ENCODE results near the gene BTRC.

BTRC gene

GRCh38 chr10:101529725-101530553 lies 176.0 kb downstream of the BTRC start:
- Histone ChIP-seq H3K4me3 (ENCODE audit: extremely low read depth, insufficient read depth, low read length, poor library complexity, severe bottlenecking) (no peak overlapping the region), H3K36me3 (ENCODE audit: control insufficient read depth, insufficient read depth, low read length) (peaks cover 15% of the 10 kb centered on the region), H3K27ac (ENCODE audit: low read depth, low read length, severe bottlenecking) (no peak overlapping the region), H3K9me3 (ENCODE audit: control insufficient read depth, low read length) (no peaks in the 10 kb centered on the region), H3K4me1 (ENCODE audit: control insufficient read depth, insufficient read depth, low read length, poor library complexity, severe bottlenecking) (peaks cover 23% of the 10 kb centered on the region)
- WGBS, 2 experiments (ENCODE audit: insufficient coverage in 2 of 2): 66 to 77% methylated on average over 4 of the region's 4 CpGs

GRCh38 chr10:101535949-101536348 lies 182.0 kb downstream of the BTRC start:
- Histone ChIP-seq H3K4me3 (ENCODE audit: extremely low read depth, insufficient read depth, low read length, poor library complexity, severe bottlenecking) (no peak overlapping the region), H3K36me3 (ENCODE audit: control insufficient read depth, insufficient read depth, low read length) (peaks cover 30% of the 10 kb centered on the region), H3K27ac (ENCODE audit: low read depth, low read length, severe bottlenecking) (no peak overlapping the region), H3K4me1 (ENCODE audit: control insufficient read depth, insufficient read depth, low read length, poor library complexity, severe bottlenecking) (peaks cover 11% of the 10 kb centered on the region), H3K9me3 (ENCODE audit: control insufficient read depth, low read length) (no peaks in the 10 kb centered on the region)
- WGBS, 2 experiments (ENCODE audit: insufficient coverage in 2 of 2): 33 to 80% methylated on average over 1 to 2 of the region's 4 CpGs

GRCh38 chr10:101536800-101537199 lies 182.8 kb downstream of the BTRC start:
- peaks cover 11% of the 10 kb centered on the region for H3K4me1 ChIP-seq (ENCODE audit: control insufficient read depth, insufficient read depth, low read length, poor library complexity, severe bottlenecking)
- H3K4me3 ChIP-seq (ENCODE audit: extremely low read depth, insufficient read depth, low read length, poor library complexity, severe bottlenecking): no peak overlapping the region
- peaks cover 30% of the 10 kb centered on the region for H3K36me3 ChIP-seq (ENCODE audit: control insufficient read depth, insufficient read depth, low read length)
- no peaks in the 10 kb centered on the region for H3K9me3 ChIP-seq (ENCODE audit: control insufficient read depth, low read length)
- H3K27ac ChIP-seq (ENCODE audit: low read depth, low read length, severe bottlenecking): no peak overlapping the region

- WGBS, 2 experiments (ENCODE audit: insufficient coverage in 2 of 2): 84 to 100% methylated on average over 2 of the region's 2 CpGs
- H3K4me3 ChIP-seq (ENCODE audit: extremely low read depth, insufficient read depth, low read length, poor library complexity, severe bottlenecking): no peak overlapping the region
- H3K27ac ChIP-seq (ENCODE audit: low read depth, low read length, severe bottlenecking): no peak overlapping the region
- H3K9me3 ChIP-seq (ENCODE audit: control insufficient read depth, low read length): no peaks in the 10 kb centered on the region
- peaks cover 11% of the 10 kb centered on the region for H3K4me1 ChIP-seq (ENCODE audit: control insufficient read depth, insufficient read depth, low read length, poor library complexity, severe bottlenecking)
- H3K36me3 ChIP-seq (ENCODE audit: control insufficient read depth, insufficient read depth, low read length): peaks cover 23% of the 10 kb centered on the region
Measured at GRCh38 chr10:101538446-101538845, 184.5 kb downstream of the BTRC start.

GRCh38 chr10:101545898-101546297 lies 191.9 kb downstream of the BTRC start:
- Histone ChIP-seq H3K4me3 (ENCODE audit: extremely low read depth, insufficient read depth, low read length, poor library complexity, severe bottlenecking) (no peak overlapping the region), H3K4me1 (ENCODE audit: control insufficient read depth, insufficient read depth, low read length, poor library complexity, severe bottlenecking) (no peaks in the 10 kb centered on the region), H3K27ac (ENCODE audit: low read depth, low read length, severe bottlenecking) (no peak overlapping the region), H3K9me3 (ENCODE audit: control insufficient read depth, low read length) (no peaks in the 10 kb centered on the region), H3K36me3 (ENCODE audit: control insufficient read depth, insufficient read depth, low read length) (peaks cover 4% of the 10 kb centered on the region)

- H3K4me3 ChIP-seq (ENCODE audit: extremely low read depth, insufficient read depth, low read length, poor library complexity, severe bottlenecking): no peak overlapping the region
- no peak overlapping the region for H3K27ac ChIP-seq (ENCODE audit: low read depth, low read length, severe bottlenecking)
- 90 to 92% methylated on average over 2 of the region's 2 CpGs for WGBS, 2 experiments (ENCODE audit: insufficient coverage in 2 of 2)
- no peaks in the 10 kb centered on the region for H3K9me3 ChIP-seq (ENCODE audit: control insufficient read depth, low read length)
- H3K36me3 ChIP-seq (ENCODE audit: control insufficient read depth, insufficient read depth, low read length): peaks cover 35% of the 10 kb centered on the region
- no peaks in the 10 kb centered on the region for H3K4me1 ChIP-seq (ENCODE audit: control insufficient read depth, insufficient read depth, low read length, poor library complexity, severe bottlenecking)
Measured at GRCh38 chr10:101550965-101551364, 197.0 kb downstream of the BTRC start.

- Histone ChIP-seq H3K4me3 (ENCODE audit: extremely low read depth, insufficient read depth, low read length, poor library complexity, severe bottlenecking) (no peak overlapping the region), H3K36me3 (ENCODE audit: control insufficient read depth, insufficient read depth, low read length) (peaks cover 35% of the 10 kb centered on the region), H3K27ac (ENCODE audit: low read depth, low read length, severe bottlenecking) (no peak overlapping the region), H3K4me1 (ENCODE audit: control insufficient read depth, insufficient read depth, low read length, poor library complexity, severe bottlenecking) (no peaks in the 10 kb centered on the region), H3K9me3 (ENCODE audit: control insufficient read depth, low read length) (no peaks in the 10 kb centered on the region)
- WGBS, 2 experiments (ENCODE audit: insufficient coverage in 2 of 2): 94 to 100% methylated on average over 3 of the region's 3 CpGs
Measured at GRCh38 chr10:101552442-101552841, 198.5 kb downstream of the BTRC start.

GRCh38 chr10:101557541-101557940 lies 203.6 kb downstream of the BTRC start:
- no peaks in the 10 kb centered on the region for H3K9me3 ChIP-seq (ENCODE audit: control insufficient read depth, low read length)
- peaks cover 20% of the 10 kb centered on the region for H3K36me3 ChIP-seq (ENCODE audit: control insufficient read depth, insufficient read depth, low read length)
- 100% methylated on average over 2 of the region's 2 CpGs; no CpG with 5 or more reads in 1 of the 2 experiments for WGBS, 2 experiments (ENCODE audit: insufficient coverage in 2 of 2)
- peaks cover 7% of the 10 kb centered on the region for H3K4me1 ChIP-seq (ENCODE audit: control insufficient read depth, insufficient read depth, low read length, poor library complexity, severe bottlenecking)
- H3K4me3 ChIP-seq (ENCODE audit: extremely low read depth, insufficient read depth, low read length, poor library complexity, severe bottlenecking): no peak overlapping the region
- no peak overlapping the region for H3K27ac ChIP-seq (ENCODE audit: low read depth, low read length, severe bottlenecking)

GRCh38 chr10:101558204-101558603 lies 204.2 kb downstream of the BTRC start:
- Histone ChIP-seq H3K4me1 (ENCODE audit: control insufficient read depth, insufficient read depth, low read length, poor library complexity, severe bottlenecking) (peaks cover 7% of the 10 kb centered on the region), H3K4me3 (ENCODE audit: extremely low read depth, insufficient read depth, low read length, poor library complexity, severe bottlenecking) (no peak overlapping the region), H3K9me3 (ENCODE audit: control insufficient read depth, low read length) (no peaks in the 10 kb centered on the region), H3K36me3 (ENCODE audit: control insufficient read depth, insufficient read depth, low read length) (peaks cover 14% of the 10 kb centered on the region), H3K27ac (ENCODE audit: low read depth, low read length, severe bottlenecking) (no peak overlapping the region)
- 82 to 100% methylated on average over 1 to 2 of the region's 2 CpGs for WGBS, 2 experiments (ENCODE audit: insufficient coverage in 2 of 2)

GRCh38 chr10:101558671-101559595 lies 205.0 kb downstream of the BTRC start:
- Histone ChIP-seq H3K27ac (ENCODE audit: low read depth, low read length, severe bottlenecking) (no peak overlapping the region), H3K36me3 (ENCODE audit: control insufficient read depth, insufficient read depth, low read length) (peaks cover 7% of the 10 kb centered on the region), H3K4me3 (ENCODE audit: extremely low read depth, insufficient read depth, low read length, poor library complexity, severe bottlenecking) (no peak overlapping the region), H3K9me3 (ENCODE audit: control insufficient read depth, low read length) (no peaks in the 10 kb centered on the region), H3K4me1 (ENCODE audit: control insufficient read depth, insufficient read depth, low read length, poor library complexity, severe bottlenecking) (peaks cover 7% of the 10 kb centered on the region)
- 86 to 92% methylated on average over 10 to 17 of the region's 18 CpGs for WGBS, 2 experiments (ENCODE audit: insufficient coverage in 2 of 2)

Measured in mesodermal cell (in vitro differentiated cells).